ENCODE data around the gene ZNF878. TPM values are rescaled to one million over a fixed set of nuclear protein-coding genes. Genes with fewer than 3 reads are reported as not detected.

The ZNF878 gene
- total RNA-seq, 1 donor from 2014 or later = not detected

DNA sequence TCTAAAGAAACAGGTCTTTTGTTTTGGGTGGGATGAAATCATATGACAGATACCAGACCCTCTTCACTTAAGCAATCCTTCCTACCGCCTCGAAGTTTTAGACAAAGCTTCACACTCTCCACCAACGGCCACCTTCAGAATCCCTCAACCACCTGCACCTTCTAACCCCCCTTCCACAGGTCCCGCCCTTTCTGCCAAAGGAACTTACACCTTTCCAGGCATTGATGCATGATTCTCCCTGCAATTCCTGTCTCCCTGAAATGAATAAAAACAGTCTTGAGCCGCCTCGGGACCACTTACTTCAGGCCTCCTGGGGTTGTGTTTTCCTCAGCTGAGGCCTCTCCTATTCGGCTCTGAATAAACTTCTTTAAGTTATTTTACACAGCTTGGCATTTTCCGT, 18.1 kb downstream of the ZNF878 start:
- H3K27me3 Mint-ChIP-seq (ENCODE audit: unreplicated experiment) = peaks cover 6% of the 10 kb centered on the region
- no peak overlapping the region for H3K27ac Mint-ChIP-seq (ENCODE audit: unreplicated experiment)
- H3K9me3 Mint-ChIP-seq (ENCODE audit: unreplicated experiment) = peaks cover 38% of the 10 kb centered on the region
- H3K4me1 Mint-ChIP-seq (ENCODE audit: unreplicated experiment) = no peaks in the 10 kb centered on the region
- no peak for DNase-seq (ENCODE audit: low spot score)
- TF ChIP-seq CTCF (IDR thresholded peaks at IDR 0.05; ENCODE audit: unreplicated experiment) = no peak
- no peak overlapping the region for H3K4me3 Mint-ChIP-seq (ENCODE audit: unreplicated experiment)
- H3K36me3 Mint-ChIP-seq (ENCODE audit: low read depth, unreplicated experiment) = peaks cover 26% of the 10 kb centered on the region

- no peak overlapping the region for H3K4me3 Mint-ChIP-seq (ENCODE audit: unreplicated experiment)
- no peak for TF ChIP-seq CTCF (IDR thresholded peaks at IDR 0.05; ENCODE audit: unreplicated experiment)
- H3K36me3 Mint-ChIP-seq (ENCODE audit: low read depth, unreplicated experiment) = peaks cover 26% of the 10 kb centered on the region
- peaks cover 38% of the 10 kb centered on the region for H3K9me3 Mint-ChIP-seq (ENCODE audit: unreplicated experiment)
- no peaks in the 10 kb centered on the region for H3K4me1 Mint-ChIP-seq (ENCODE audit: unreplicated experiment)
- no peak for DNase-seq (ENCODE audit: low spot score)
- H3K27me3 Mint-ChIP-seq (ENCODE audit: unreplicated experiment) = peaks cover 7% of the 10 kb centered on the region
- H3K27ac Mint-ChIP-seq (ENCODE audit: unreplicated experiment) = no peak overlapping the region
Observed at GRCh38 chr19:12034198-12034597, 18.6 kb downstream of the ZNF878 start.

DNA sequence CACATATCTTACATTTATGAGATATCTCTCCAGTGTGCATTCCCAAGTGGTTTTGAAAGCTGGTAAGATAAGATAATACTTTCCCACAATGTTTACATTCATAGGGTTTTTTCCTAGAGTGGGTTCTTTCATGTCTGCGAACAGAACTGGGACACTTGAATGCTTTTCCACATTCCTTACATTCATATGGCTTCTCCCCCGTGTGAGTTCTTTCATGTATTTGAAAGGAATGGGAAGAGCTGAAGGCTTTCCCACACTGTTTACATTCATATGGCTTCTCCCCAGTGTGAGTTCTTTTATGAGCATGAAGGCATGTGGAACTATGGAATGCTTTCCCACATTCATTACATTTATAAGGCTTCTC, 37.0 kb downstream of the ZNF878 start:
- H3K4me1 Mint-ChIP-seq (ENCODE audit: unreplicated experiment) = no peaks in the 10 kb centered on the region

DNA sequence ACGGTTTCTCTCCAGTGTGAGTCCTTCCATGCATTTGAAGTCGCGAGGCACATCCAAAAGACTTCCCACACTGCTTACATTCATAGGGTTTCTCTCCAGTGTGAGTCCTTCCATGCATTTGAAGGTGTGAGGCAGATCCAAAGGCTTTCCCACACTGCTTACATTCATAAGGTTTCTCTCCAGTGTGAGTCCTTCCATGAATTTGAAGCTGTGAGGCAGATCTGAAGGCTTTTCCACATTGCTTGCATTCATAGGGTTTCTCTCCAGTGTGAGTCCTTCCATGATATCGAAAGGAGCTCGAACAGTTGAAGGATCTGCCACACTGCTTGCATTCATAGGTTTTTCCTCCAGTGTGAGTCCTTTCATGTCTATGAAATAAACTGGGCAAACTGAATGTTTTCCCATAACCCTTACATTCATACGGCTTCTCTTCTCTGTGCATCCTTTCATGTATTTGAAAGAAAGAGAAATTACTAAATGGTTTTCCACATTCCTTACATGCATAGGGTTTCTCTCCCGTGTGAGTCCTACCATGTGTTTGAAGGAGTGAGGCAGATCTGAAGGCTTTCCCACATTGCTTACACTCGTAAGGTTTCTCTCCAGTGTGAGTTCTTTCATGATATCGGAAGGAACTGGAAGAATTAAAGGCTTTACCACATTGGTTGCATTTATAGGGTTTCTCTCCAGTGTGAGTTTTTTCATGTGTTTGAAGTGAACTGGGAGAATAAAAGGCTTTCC, 37.6 kb downstream of the ZNF878 start:
- H3K9me3 Mint-ChIP-seq (ENCODE audit: unreplicated experiment) = peaks cover 41% of the 10 kb centered on the region
- no peak for DNase-seq (ENCODE audit: low spot score)
- H3K4me1 Mint-ChIP-seq (ENCODE audit: unreplicated experiment) = no peaks in the 10 kb centered on the region
- TF ChIP-seq CTCF (IDR thresholded peaks at IDR 0.05; ENCODE audit: unreplicated experiment) = no peak
- no peak overlapping the region for H3K4me3 Mint-ChIP-seq (ENCODE audit: unreplicated experiment)
- no peaks in the 10 kb centered on the region for H3K27me3 Mint-ChIP-seq (ENCODE audit: unreplicated experiment)
- peaks cover 8% of the 10 kb centered on the region for H3K36me3 Mint-ChIP-seq (ENCODE audit: low read depth, unreplicated experiment)
- H3K27ac Mint-ChIP-seq (ENCODE audit: unreplicated experiment) = no peak overlapping the region

More for the DNA sequence above, 37.0 kb downstream of the ZNF878 start:
- Mint-ChIP-seq H3K36me3 (ENCODE audit: low read depth, unreplicated experiment) (peaks cover 8% of the 10 kb centered on the region), H3K27me3 (ENCODE audit: unreplicated experiment) (no peaks in the 10 kb centered on the region), H3K4me3 (ENCODE audit: unreplicated experiment) (no peak overlapping the region), H3K27ac (ENCODE audit: unreplicated experiment) (no peak overlapping the region), H3K9me3 (ENCODE audit: unreplicated experiment) (peaks cover 41% of the 10 kb centered on the region)
- DNase-seq (ENCODE audit: low spot score) = no peak
- no peak for TF ChIP-seq CTCF (IDR thresholded peaks at IDR 0.05; ENCODE audit: unreplicated experiment)

- H3K4me1 Mint-ChIP-seq (ENCODE audit: unreplicated experiment) = no peaks in the 10 kb centered on the region
- peaks cover 4% of the 10 kb centered on the region for H3K36me3 Mint-ChIP-seq (ENCODE audit: low read depth, unreplicated experiment)
- peaks cover 14% of the 10 kb centered on the region for H3K9me3 Mint-ChIP-seq (ENCODE audit: unreplicated experiment)
- TF ChIP-seq CTCF (IDR thresholded peaks at IDR 0.05; ENCODE audit: unreplicated experiment) = no peak
- no peak for DNase-seq (ENCODE audit: low spot score)
- H3K4me3 Mint-ChIP-seq (ENCODE audit: unreplicated experiment) = peak overlapping the region; percentile 49
- no peak overlapping the region for H3K27ac Mint-ChIP-seq (ENCODE audit: unreplicated experiment)
- H3K27me3 Mint-ChIP-seq (ENCODE audit: unreplicated experiment) = no peaks in the 10 kb centered on the region
Observed at GRCh38 chr19:12000152-12000981, 52.4 kb downstream of the ZNF878 start.

All from endothelial cell (in vitro differentiated cells).